BE2C (cell line): ENCODE measurements around the gene KIRREL3.

ENCODE experiments used
- DNase-seq: peaks from one replicate; pipeline ENCODE4 v3.0.0-alpha.2; 2020
- H3K27me3 ChIP-seq: fragments of 250-450 bp; sonication (Bioruptor Pico); 2 replicates; pipeline ENCODE4 v1.5.1; 2020; ENCODE audit warnings: mild to moderate bottlenecking
- H3K36me3 ChIP-seq: fragments of 250-450 bp; sonication (Bioruptor Pico); 2 replicates; pipeline ENCODE4 v1.5.1; 2020; ENCODE audit warnings: mild to moderate bottlenecking
- H3K4me1 ChIP-seq: fragments of 250-450 bp; sonication (Bioruptor Pico); 2 replicates; pipeline ENCODE4 v1.5.1; 2020
- H3K4me3 ChIP-seq: 2 replicates; pipeline ENCODE4 v1.5.1; 2011; ENCODE audit warnings: low read depth, low read length
- H3K9me3 ChIP-seq: fragments of 250-450 bp; sonication (Bioruptor Pico); 2 replicates; pipeline ENCODE4 v1.5.1; 2020
- TF ChIP-seq, protein P1 (sequence below): IDR thresholded peaks from 2 replicates; pipeline ENCODE4 v1.5.1; 2012; ENCODE audit warnings: mild to moderate bottlenecking, low read depth, low read length

The KIRREL3 gene

DNA sequence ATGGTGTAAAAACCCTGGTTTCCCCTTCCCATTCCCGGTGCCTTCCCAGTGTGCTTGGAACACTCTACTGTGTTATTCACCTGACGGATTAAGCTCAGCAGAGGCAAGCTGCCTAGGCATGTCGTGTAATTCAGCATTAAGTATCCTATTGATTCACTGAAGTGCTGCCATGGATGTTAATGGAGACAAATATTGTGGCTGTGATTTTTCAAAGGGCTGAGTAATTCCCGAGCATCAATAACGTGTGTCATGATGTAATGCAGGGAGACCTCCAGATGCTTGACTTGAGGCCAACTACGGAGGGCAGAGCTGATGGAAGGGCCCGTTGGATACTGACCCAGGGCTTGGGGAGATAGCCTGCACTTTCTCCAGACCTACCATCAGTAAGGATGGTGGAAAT lies 376.1 kb downstream of the KIRREL3 start:
- DNase-seq: no peak
- Histone ChIP-seq H3K36me3 (no peaks in the 10 kb centered on the region), H3K27me3 (no peaks in the 10 kb centered on the region), H3K9me3 (no peaks in the 10 kb centered on the region), H3K4me3 (no peak overlapping the region), H3K4me1 (no peaks in the 10 kb centered on the region)
- TF ChIP-seq, protein P1, sequence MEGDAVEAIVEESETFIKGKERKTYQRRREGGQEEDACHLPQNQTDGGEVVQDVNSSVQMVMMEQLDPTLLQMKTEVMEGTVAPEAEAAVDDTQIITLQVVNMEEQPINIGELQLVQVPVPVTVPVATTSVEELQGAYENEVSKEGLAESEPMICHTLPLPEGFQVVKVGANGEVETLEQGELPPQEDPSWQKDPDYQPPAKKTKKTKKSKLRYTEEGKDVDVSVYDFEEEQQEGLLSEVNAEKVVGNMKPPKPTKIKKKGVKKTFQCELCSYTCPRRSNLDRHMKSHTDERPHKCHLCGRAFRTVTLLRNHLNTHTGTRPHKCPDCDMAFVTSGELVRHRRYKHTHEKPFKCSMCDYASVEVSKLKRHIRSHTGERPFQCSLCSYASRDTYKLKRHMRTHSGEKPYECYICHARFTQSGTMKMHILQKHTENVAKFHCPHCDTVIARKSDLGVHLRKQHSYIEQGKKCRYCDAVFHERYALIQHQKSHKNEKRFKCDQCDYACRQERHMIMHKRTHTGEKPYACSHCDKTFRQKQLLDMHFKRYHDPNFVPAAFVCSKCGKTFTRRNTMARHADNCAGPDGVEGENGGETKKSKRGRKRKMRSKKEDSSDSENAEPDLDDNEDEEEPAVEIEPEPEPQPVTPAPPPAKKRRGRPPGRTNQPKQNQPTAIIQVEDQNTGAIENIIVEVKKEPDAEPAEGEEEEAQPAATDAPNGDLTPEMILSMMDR: no peak

DNA sequence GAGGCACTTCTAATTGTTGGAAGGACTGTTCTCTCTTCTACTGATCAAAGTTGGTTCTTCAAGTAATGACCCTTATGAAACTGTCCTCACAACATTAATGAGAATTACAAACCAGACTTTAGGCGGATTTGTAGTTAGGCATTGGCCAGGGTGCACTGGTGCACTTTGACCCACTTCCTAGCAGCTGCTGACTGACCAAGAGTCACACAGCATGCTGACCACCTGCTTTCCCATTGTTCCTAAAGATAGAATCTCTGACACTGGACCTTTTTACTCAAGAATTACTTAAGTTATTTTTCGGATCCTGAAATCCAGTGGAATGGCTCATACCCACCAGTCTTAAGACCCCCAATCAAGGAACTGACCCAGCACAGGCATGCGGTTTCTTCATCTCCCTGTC lies 381.1 kb downstream of the KIRREL3 start:
- Histone ChIP-seq H3K4me1 (no peaks in the 10 kb centered on the region), H3K4me3 (no peak overlapping the region), H3K9me3 (no peaks in the 10 kb centered on the region), H3K36me3 (no peaks in the 10 kb centered on the region), H3K27me3 (no peaks in the 10 kb centered on the region)
- TF ChIP-seq, protein P1: no peak
- DNase-seq: no peak

DNA sequence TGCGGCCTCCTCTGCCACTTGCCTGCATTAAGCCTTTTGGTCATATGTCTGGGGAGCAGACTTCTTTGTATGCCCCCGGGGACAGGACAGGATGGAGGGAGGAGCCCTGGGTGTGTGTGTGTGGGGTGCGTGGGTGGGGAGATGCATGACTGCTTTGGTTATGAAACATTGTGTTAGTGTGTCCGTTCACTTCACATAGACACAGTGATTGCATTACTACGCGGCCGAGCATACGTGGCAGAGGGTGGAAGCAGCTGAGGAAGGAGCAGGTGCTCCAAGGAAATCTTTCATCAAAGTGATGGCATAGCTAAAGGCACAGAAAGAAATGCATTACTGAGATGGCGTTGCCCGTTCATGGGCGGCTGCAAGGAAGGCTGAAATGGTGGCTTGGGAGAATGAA lies 384.7 kb downstream of the KIRREL3 start:
- no peaks in the 10 kb centered on the region for H3K27me3 ChIP-seq
- H3K36me3 ChIP-seq: no peaks in the 10 kb centered on the region
- DNase-seq: no peak
- H3K4me3 ChIP-seq: no peak overlapping the region
- H3K4me1 ChIP-seq: no peaks in the 10 kb centered on the region
- H3K9me3 ChIP-seq: no peaks in the 10 kb centered on the region
- TF ChIP-seq, protein P1: no peak

DNA sequence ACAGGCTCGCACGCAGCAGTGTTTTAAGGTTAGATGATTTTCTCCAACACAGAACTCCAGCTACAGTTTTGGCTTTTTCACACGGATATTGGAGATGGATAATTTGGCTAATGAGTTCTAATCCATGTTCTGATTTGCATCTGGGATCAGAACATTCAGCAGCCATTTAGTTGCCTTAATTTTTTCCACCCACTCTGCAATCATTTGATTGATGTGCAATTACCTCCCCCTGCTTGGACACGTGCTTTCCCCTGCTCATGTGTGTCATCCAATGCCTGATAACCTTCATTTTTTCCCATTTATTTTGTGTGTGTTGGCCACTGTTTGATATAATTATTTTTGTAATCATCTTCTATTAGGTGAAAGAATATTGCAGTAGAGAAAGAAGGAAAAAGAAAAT lies 387.3 kb downstream of the KIRREL3 start:
- Histone ChIP-seq H3K4me1 (peaks cover 3% of the 10 kb centered on the region; the same call in 1 of the 2 replicates), H3K4me3 (no peak overlapping the region), H3K9me3 (no peaks in the 10 kb centered on the region), H3K36me3 (no peaks in the 10 kb centered on the region), H3K27me3 (no peaks in the 10 kb centered on the region)
- TF ChIP-seq, protein P1: no peak
- no peak for DNase-seq

DNA sequence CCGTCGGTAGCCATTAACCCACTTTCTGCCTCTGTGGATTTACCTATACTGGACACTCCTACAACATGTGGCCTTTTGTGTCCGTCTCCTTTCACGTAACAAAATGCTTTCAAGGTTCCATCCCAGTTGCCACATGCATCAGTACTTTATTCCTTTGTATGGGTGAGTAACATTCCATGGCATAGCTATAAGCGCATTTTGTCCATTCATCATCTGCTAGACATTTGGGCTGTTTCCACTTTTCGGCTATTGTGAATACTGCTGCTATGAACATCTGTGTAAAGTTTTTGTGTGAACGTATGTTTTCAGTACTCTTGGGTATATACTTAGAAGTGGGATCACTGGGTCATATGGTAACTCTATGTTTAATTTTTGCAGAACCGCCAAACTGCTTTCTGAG lies 387.9 kb downstream of the KIRREL3 start:
- Histone ChIP-seq H3K4me3 (no peak overlapping the region), H3K36me3 (no peaks in the 10 kb centered on the region), H3K4me1 (peaks cover 8% of the 10 kb centered on the region), H3K27me3 (no peaks in the 10 kb centered on the region), H3K9me3 (no peaks in the 10 kb centered on the region)
- no peak for DNase-seq
- TF ChIP-seq, protein P1: no peak

DNA sequence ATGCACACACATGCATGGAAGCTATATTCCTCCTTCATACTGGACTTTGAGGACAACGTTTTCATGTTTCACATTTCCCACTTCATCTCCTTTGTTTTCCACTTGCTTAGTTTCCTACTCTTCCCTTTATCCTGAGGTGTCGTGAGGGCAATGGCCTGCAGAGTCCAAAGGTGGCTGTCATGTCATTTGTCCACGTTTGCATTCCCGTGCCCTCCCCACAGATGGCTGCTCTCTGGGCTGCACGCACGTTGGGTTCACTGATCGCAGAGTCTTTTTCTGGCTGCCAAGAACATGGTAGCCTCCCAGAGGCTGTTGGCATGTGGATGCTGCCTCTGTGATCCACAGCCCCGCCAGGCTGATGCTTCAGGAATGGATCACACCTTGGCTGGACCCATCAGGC lies 389.1 kb downstream of the KIRREL3 start:
- Histone ChIP-seq H3K4me3 (no peak overlapping the region), H3K9me3 (no peaks in the 10 kb centered on the region), H3K4me1 (peaks cover 18% of the 10 kb centered on the region), H3K27me3 (no peaks in the 10 kb centered on the region), H3K36me3 (no peaks in the 10 kb centered on the region)
- no peak for DNase-seq
- TF ChIP-seq, protein P1: no peak
